Mammary epithelial cell (primary cell): ENCODE measurements around the gene RNF157.

Source experiments
- EZH2 ChIP-seq: IDR thresholded peaks from 2 replicates; pipeline ENCODE4 v1.6.1; 2012; ENCODE audit warnings: low read length, inconsistent platforms, borderline replicate concordance
- TF ChIP-seq, protein P1 (sequence below), 2 donors: IDR thresholded peaks in 1 of 2; conservative IDR thresholded peaks in 1 of 2; 2 replicates each; pipeline ENCODE4 v1.5.1; 2011 to 2012; ENCODE audit warnings: inconsistent platforms in 2 of 2, low read length in 2 of 2, mild to moderate bottlenecking in 2 of 2, control low read depth in 1 of 2, low read depth in 1 of 2; ENCODE audit not compliant: insufficient read depth in 1 of 2; ENCODE audit errors: extremely low read depth in 1 of 2

DNA sequence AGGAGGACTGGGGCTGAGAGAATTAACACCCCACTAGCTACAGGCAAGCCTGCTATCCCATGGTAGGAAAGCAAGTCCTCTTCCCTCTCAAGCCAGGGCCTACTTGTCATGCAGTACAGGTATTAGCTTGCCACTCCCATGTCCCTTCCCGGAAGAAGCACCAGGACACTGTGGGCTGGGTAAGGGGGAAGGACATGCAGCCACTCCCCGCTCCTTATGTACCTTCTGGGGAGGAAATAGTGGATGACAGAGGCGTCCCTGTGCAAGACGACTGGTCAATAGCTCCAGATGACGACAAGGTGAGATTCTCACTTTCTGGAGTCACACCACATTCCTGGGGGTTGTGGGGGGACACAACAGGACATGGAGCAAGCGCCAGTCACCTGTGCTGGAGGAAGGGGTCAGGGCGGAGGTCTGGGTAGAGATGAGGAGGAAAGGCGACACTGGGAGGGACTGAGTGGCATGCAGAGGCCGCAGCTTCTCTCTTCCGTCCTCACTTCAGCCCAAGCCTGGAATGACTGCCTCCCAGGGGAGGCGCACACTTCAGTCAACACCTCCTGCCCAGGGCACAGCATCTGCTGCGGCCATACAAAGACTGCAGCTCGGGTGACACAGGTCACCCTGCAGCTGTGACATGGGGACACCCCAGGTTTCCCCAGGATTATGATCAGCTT lies 84.2 kb downstream of the RNF157 start:
- TF ChIP-seq, protein P1, sequence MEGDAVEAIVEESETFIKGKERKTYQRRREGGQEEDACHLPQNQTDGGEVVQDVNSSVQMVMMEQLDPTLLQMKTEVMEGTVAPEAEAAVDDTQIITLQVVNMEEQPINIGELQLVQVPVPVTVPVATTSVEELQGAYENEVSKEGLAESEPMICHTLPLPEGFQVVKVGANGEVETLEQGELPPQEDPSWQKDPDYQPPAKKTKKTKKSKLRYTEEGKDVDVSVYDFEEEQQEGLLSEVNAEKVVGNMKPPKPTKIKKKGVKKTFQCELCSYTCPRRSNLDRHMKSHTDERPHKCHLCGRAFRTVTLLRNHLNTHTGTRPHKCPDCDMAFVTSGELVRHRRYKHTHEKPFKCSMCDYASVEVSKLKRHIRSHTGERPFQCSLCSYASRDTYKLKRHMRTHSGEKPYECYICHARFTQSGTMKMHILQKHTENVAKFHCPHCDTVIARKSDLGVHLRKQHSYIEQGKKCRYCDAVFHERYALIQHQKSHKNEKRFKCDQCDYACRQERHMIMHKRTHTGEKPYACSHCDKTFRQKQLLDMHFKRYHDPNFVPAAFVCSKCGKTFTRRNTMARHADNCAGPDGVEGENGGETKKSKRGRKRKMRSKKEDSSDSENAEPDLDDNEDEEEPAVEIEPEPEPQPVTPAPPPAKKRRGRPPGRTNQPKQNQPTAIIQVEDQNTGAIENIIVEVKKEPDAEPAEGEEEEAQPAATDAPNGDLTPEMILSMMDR (conservative IDR thresholded peaks at IDR 0.05 in 1 of 2, IDR thresholded peaks at IDR 0.05 in 1 of 2; ENCODE audit: extremely low read depth in 1 of 2, insufficient read depth in 1 of 2, low read depth in 1 of 2, low read length in 2 of 2), result no peak
- TF ChIP-seq EZH2, result no peak
